Left ventricle myocardium inferior (tissue), 1 donor: ENCODE data around the gene LRRC59. TPM values are rescaled to one million over a fixed set of nuclear protein-coding genes. Genes with fewer than 3 reads are reported as not detected.
"Not testable (repeated sequence)": the region's sequence is repeated elsewhere in the genome, so short reads cannot be mapped to it uniquely, and the experiment has no call there.

ENCODE experiments used
- DNase-seq: peaks from one replicate; pipeline ENCODE4 v3.0.0-alpha.2; 2020
- H3K27ac ChIP-seq: fragments of 200-600 bp; replicated peaks from 2 replicates; pipeline ENCODE4 v1.8.0; 2021
- H3K27me3 ChIP-seq: fragments of 200-600 bp; 2 replicates; pipeline ENCODE4 v1.8.0; 2021; ENCODE audit warnings: low read depth
- H3K36me3 ChIP-seq: fragments of 200-600 bp; 2 replicates; pipeline ENCODE4 v1.8.0; 2021
- H3K4me1 ChIP-seq: fragments of 200-600 bp; 2 replicates; pipeline ENCODE4 v1.8.0; 2021
- H3K4me3 ChIP-seq: fragments of 200-600 bp; 2 replicates; pipeline ENCODE4 v1.8.0; 2021; ENCODE audit warnings: mild to moderate bottlenecking, moderate library complexity
- H3K9me3 ChIP-seq: fragments of 200-600 bp; replicated peaks from 2 replicates; pipeline ENCODE4 v1.8.0; 2021
- intact Hi-C: fragments of 100-400 bp; cut with micrococcal nuclease; formaldehyde crosslinking; loops from one replicate; pipeline ENCODE4 v1.11.0; 2022
- total RNA-seq: library from RNA; stranded (reverse); fragmentation: NEBNext Ultra II Directional; extraction: Animal tissue kit (Norgen Biotek cat#: 25700); gene quantifications from one replicate; pipeline ENCODE4 v1.2.1, GENCODE V29; 2021
- TF ChIP-seq, protein P1 (sequence below): fragments of 200-600 bp; IDR thresholded peaks from 2 replicates; pipeline ENCODE4 v1.8.0; 2021; ENCODE audit warnings: antibody characterized with exemption, mild to moderate bottlenecking, borderline replicate concordance
- donor health status: DM: no; HTN: yes; CAD: no; lungs with severe emphysema.

Gene LRRC59
- total RNA-seq, 1 donor from 2014 or later = 23.7 TPM

DNA sequence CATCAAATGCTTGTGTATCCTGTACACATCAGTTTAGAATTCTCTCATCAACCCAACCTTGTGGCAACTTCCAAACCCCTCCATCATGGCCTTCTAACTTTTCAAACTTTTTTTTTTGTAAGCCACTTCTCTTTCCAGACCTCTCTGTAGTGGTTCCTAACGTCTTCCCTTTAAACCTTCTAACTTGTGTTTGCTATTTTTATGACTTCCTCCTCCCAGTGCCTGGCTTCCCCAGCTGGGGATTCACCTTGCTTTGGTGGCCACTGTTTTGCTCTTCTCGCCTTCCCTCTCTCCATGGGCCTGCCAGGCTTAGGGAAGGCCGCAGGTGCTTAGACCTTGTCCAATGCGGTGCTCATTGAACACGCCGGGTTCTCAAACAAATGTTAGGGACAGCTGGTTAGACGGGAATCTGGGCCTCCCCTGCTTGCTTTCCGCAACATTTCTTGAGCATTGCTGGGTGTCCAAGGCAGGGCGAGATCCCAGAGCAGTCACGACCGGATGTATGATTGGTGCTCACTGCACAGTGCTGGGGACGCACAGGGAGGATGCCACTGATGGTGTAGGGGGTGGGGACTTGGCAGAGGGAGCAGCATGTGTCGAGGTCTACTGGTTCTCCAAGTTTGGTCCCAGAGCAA, 52.5 kb downstream of the LRRC59 start:
- Histone ChIP-seq H3K4me3 (peak overlapping the region; percentile 96), H3K36me3 (no peaks in the 10 kb centered on the region)

DNA sequence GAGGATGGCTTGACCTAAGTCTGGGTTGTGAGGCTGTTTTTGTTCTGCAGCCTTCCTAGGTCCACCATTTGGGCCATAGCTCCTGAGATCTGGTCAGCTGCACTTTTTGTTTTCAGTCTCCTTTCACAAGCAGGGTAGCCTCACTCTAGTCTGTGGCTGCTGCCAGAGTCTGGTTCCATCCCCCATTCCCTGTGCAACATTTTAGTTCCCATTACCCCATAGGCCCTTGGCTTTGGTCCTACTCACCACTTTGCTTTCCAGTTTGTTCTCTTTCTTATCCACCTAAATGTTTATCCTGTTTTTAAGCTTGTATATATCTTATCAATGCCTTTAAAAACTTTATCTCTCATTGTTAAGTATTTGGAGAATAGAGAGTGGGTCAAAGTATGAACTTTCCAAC, 57.9 kb downstream of the LRRC59 start:
- Histone ChIP-seq H3K4me1 (no peaks in the 10 kb centered on the region), H3K36me3 (no peaks in the 10 kb centered on the region), H3K9me3 (peaks cover 15% of the 10 kb centered on the region), H3K27me3 (peaks cover 13% of the 10 kb centered on the region), H3K27ac (no peak overlapping the region), H3K4me3 (no peak overlapping the region)
- TF ChIP-seq, protein P1, sequence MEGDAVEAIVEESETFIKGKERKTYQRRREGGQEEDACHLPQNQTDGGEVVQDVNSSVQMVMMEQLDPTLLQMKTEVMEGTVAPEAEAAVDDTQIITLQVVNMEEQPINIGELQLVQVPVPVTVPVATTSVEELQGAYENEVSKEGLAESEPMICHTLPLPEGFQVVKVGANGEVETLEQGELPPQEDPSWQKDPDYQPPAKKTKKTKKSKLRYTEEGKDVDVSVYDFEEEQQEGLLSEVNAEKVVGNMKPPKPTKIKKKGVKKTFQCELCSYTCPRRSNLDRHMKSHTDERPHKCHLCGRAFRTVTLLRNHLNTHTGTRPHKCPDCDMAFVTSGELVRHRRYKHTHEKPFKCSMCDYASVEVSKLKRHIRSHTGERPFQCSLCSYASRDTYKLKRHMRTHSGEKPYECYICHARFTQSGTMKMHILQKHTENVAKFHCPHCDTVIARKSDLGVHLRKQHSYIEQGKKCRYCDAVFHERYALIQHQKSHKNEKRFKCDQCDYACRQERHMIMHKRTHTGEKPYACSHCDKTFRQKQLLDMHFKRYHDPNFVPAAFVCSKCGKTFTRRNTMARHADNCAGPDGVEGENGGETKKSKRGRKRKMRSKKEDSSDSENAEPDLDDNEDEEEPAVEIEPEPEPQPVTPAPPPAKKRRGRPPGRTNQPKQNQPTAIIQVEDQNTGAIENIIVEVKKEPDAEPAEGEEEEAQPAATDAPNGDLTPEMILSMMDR = no peak
- no peak for DNase-seq
- intact Hi-C loops = no loop called here

More for the DNA sequence above, 52.5 kb downstream of the LRRC59 start:
- intact Hi-C loops = no loop called here
- no peak for DNase-seq
- H3K4me1 ChIP-seq = peaks cover 37% of the 10 kb centered on the region
- no peaks in the 10 kb centered on the region for H3K27me3 ChIP-seq
- TF ChIP-seq, protein P1 = no peak
- H3K27ac ChIP-seq = no peak overlapping the region
- no peaks in the 10 kb centered on the region for H3K9me3 ChIP-seq

DNA sequence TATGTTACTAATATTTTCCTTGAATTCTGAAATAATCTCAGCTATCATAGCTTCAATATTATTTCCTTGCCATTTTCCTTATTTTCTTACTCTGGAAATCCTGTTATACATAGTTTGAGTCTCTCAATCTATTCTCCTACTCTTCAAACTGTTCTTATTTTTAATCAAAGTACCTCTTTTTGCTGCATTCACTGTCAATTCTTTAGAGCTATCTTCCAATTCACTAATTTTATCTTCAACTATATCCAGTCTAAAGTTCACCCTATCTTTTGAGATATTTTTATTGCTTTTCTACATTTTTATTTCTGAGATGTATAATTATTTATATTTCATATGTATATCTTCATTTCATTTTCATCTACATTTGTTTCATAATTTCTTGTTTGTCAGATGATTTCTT, 58.7 kb downstream of the LRRC59 start:
- Histone ChIP-seq H3K27me3 (peaks cover 13% of the 10 kb centered on the region), H3K27ac (no peak overlapping the region), H3K4me3 (no peak overlapping the region), H3K9me3 (peaks cover 15% of the 10 kb centered on the region), H3K36me3 (no peaks in the 10 kb centered on the region), H3K4me1 (no peaks in the 10 kb centered on the region)
- DNase-seq = no peak
- TF ChIP-seq, protein P1 = no peak
- intact Hi-C loops = no loop called here

DNA sequence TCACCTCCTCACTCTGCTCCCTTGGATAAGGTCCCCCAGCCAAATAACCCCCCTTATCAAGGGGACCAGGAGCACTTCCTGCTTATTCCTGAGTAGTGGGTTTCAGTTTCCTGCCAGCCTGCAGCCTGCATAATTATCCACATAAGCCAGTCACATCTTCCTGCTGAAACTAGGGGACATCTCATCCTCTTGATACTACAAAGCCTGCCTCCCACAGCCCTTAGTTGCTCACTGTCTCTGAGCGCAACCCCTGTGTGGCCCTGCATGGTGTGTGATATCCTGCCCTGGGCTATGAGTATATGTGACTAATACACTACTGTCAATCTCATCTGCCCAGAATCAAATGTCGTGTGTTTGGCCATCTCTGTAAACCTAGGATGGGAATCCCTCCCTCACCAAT, 59.4 kb downstream of the LRRC59 start:
- no peak for DNase-seq
- Histone ChIP-seq H3K4me1 (no peaks in the 10 kb centered on the region), H3K27me3 (peaks cover 13% of the 10 kb centered on the region), H3K4me3 (no peak overlapping the region), H3K9me3 (peaks cover 15% of the 10 kb centered on the region), H3K36me3 (no peaks in the 10 kb centered on the region), H3K27ac (no peak overlapping the region)
- TF ChIP-seq, protein P1 = no peak
- intact Hi-C loops = no loop called here

DNA sequence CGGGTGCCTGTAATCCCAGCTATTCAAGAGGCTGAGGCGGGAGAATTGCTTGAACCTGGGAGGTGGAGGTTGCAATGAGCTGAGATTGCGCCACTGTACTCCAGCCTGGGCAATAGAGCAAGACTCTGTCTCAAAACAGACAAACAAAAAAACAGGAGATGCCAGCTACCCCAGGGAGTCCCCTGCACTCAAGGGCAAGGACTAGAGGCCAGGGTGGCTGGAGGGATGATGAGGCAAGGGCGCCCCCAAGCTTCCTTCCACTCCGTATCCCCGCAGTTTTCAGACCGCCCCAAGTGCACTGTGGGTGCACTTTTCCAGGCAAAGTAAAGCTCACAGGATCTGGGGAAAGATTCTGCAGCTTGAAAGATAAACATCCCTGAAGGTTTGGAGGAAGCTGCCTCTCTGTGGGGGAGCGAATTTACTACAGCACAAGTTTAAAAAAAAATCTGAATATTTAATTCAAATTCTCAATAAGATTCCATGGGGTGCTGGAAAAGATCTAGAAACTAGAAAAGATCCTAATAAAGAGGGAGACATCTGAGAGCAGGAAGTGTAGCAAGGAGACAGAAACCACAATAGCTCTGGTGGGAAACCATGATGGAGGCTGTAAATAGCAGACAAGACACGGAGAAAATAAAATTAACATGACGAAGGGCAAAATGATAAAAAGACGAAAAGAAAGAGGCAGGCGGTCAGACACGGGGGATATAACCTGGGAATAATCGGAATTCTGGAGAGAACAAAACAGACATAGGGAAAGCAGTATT, 63.8 kb downstream of the LRRC59 start:
- DNase-seq, H3K36me3 ChIP-seq, H3K4me3 ChIP-seq, H3K27ac ChIP-seq, H3K4me1 ChIP-seq, intact Hi-C loops, H3K9me3 ChIP-seq: not testable (repeated sequence)
- peaks cover 18% of the 10 kb centered on the region for H3K27me3 ChIP-seq

DNA sequence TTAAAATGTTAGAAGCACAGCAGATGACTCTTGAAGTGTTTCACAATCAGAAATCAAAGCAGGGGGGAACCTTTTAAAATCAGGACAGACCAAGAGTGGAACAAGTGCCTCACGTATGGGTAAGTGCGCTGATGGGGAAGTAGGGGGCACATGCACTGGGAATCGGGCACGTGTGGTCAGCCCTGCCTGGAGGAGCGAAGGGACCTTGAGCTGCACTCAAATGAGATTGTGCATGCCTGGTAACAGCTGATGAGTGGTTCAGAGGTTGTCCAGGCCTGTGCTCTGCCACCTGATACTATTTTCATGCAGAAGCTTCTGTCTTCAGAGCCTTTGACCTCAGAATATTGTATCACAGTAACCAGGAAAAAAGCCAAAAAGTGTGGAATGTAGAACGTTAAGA, 65.1 kb downstream of the LRRC59 start:
- peaks cover 6% of the 10 kb centered on the region for H3K4me1 ChIP-seq
- no peaks in the 10 kb centered on the region for H3K9me3 ChIP-seq
- no peaks in the 10 kb centered on the region for H3K36me3 ChIP-seq
- no peak overlapping the region for H3K4me3 ChIP-seq
- intact Hi-C loops = no loop called here
- TF ChIP-seq, protein P1 = no peak
- peaks cover 18% of the 10 kb centered on the region for H3K27me3 ChIP-seq
- H3K27ac ChIP-seq = no peak overlapping the region
- no peak for DNase-seq
